Measurements from ENCODE around the gene GABRG3.

Gene GABRG3

DNA sequence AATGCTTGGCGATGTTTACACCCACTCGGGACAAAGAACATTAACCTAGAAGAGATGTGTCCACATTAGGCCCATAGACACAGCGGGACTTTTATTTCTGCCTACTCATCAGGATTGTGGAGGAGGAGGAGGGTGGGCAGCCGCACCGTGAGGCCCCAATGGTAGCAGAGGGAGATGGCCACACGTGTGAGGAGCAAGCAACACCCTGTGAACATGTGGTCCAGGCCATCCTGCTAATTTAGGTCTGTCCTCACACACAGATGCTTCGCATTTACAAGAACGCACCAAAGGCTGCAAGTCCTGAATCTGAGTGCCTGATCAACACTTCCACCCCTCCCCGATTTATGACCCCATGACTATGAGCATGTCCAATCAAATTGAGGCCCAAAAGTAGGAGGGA lies 560.0 kb downstream of the GABRG3 start:
- ATAC-seq: no peak

DNA sequence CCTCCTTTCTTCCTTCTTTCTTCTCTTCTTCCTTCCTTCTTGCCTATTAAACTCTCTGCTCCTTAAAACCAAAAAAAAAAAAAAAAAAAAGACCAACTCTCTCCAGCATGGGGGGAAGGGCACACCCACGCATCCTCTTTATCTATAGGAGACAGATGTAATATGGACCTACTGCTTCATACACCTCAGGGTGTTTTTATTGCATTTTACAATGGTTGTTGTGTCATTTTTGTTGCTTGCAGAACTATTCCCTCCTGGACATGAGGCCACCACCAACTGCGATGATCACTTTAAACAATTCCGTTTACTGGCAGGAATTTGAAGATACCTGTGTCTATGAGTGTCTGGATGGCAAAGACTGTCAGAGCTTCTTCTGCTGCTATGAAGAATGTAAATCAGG lies 561.4 kb downstream of the GABRG3 start:
- ATAC-seq: no peak

DNA sequence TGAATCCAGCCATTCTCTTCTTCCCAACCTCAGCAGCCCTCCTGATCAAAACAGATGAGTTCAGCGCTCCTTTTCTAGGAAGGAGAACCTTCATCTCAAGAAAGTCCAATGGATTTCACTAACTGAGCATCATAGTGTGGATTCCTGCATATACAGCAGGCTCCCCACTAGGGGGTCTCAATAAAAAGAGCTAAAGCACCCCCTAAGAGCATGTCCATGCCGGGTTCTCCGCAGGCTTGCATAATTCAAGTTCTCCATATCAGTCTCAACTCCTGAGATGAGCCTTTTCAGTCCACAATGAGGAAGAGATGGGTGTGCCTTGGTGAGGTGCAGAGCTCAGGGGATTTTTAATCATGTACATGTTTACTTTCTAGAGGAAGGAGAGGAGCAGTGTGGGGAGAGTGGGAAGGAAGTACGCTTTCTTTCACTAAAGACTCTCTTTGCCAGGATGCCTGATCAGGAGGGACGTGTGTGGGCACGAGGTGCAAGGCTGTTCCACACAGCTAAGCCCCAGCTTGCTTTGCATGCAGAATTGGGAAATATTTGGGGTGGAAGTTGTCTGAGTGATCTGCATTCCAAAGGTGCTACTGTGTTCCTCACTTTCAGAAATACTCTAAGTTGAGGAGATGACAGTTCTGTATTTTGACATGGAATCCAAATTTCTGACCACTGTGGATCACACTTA lies 564.6 kb downstream of the GABRG3 start:
- ATAC-seq: no peak

- ATAC-seq: no peak
Measured at GRCh38 chr15:27538325-27538724, 567.3 kb downstream of the GABRG3 start.

GRCh38 chr15:27541581-27541980 lies 570.6 kb downstream of the GABRG3 start:
- ATAC-seq: no peak

- ATAC-seq: no peak
Measured at GRCh38 chr15:27545494-27546255, 574.7 kb downstream of the GABRG3 start.

GRCh38 chr15:27549746-27550145 lies 578.8 kb downstream of the GABRG3 start:
- no peak for ATAC-seq

DNA sequence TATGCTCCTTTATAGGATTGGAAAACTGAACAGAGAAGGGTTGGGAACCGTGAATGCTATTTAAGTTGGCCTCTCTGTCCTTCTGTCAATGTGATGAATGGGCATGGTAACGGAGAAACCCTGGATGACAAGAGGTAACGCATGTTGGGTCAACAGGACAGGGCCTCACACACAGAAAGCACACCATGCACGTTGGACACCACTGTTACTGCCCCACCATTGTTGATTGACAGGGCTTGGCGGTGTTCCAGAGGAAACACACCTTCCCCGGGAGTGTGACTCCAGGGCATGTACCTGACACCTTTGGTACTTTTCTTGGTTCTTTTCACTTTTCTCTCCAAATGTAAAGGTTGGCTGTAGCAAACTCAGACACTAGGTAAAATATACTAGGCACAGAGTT lies 579.7 kb downstream of the GABRG3 start:
- ATAC-seq: no peak

DNA sequence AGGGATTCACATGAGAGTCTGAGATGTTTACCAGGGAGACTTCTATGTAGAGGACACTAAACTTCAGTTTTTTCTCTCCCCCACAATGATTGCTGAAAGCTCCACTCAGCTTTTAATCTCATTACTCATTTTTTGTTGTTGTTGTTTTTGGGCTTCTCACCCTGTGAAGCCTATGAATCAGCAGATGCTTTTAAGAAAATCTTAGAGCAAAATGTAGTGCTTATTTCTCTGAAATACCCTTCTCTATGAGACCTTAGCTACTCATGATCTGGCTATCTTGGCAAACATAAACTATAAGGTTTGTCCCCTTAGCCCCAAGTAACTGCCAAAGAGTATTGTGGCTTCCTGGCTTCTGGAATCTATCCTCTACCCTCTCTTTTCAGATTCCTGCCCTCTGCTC lies 590.8 kb downstream of the GABRG3 start:
- no peak for ATAC-seq

DNA sequence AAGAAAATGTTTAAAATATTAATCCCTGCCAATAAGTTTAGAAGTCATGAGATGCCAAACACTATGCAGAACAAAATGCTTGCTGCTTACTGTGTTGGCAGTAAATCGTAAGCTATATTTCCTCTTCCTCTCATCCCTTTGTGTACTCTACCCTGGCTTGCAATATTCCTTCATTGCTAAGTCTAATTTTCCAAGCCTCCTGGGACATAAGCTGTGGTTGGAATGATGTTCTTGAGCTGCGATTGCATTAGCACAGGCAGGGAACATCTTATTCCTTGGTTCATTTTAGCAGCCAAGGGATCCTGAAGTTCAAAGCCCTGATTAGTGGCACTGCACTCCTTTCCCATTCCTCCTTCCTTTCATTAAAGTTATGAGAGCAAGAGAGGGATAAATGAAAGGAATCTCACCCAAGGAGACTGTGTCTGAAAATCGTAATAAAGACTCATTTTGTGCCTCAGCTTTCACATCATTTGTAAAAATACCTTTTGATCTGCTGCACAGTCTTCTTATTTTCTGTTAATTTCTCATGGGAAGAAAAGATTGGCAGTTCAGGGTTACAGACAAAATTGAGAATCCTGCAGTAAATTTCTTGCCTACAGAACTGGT lies 592.9 kb downstream of the GABRG3 start:
- no peak for ATAC-seq

DNA sequence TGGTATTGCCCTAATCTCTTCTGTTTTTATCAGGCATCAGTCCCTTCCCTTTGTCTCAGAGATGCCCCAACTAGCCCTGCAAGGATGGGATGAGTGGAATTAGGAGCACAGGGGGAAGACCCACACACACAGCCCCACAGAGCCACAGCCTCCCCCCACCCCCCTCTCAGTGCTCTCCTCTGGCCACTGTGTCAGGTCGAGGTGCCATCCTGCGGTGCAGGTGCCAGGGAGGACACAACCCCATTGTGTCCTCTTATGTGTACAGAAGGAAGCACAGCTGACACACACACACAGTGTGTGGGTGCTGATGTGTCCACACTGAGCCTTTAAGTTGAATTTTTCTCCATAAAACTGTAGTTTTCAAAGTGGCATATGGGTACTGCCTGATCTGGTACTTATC lies 593.7 kb downstream of the GABRG3 start:
- ATAC-seq: no peak

GRCh38 chr15:27570746-27571145 lies 599.8 kb downstream of the GABRG3 start:
- no peak for ATAC-seq

DNA sequence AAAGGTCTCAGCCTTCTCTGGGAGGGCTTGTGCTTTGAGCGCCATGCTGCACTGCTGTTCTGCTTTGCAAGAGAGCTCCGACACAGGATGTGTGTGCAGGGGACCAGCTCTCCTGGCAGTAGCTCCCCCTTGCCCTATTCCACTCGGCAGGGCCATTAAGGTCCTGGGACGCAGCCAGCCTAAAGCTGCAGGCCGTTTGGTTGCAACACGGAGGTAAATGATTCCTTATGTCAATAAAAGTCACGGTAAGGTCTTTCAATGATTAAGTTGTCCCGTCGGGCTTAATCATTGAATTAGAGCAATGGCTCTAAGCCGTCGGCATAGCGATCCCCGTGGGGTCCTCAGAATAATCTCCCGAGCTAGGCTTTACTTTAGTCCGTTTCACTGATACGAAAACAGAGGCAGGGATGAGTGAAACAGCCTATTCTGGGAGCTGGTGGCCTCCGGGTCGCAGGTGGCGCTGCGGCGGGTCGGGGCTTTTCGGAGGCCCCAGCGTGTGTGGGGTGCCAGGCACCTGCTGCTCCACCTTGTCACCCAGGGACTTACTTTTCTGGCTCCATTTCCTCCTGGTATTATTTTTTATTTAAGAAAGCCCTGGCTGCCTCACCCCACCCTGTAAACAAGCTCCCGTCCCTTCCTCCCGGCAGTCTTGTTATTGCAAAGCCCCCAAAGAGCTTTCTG lies 603.0 kb downstream of the GABRG3 start:
- ATAC-seq: no peak

GRCh38 chr15:27574541-27575054 lies 603.6 kb downstream of the GABRG3 start:
- no peak for ATAC-seq

GRCh38 chr15:27575521-27575920 lies 604.5 kb downstream of the GABRG3 start:
- no peak for ATAC-seq

DNA sequence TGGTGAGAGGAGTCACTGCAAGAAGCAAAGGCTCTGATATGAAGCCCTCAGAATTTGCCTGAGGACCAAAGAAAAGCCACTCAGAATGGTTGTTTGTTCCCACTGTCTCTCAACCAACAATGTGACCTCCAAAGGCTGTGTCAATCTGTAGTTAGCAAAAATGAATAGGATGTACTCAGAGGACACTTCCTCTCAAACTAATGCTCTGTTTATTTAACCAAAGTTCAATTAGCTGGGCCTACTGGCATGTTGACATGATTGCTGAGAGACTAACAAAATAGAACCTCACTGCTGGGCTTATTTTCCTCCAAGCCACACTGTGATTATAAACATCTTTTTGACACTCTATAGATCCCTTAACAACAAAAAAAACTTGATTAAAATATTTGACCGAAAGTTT lies 605.6 kb downstream of the GABRG3 start:
- ATAC-seq: no peak

DNA sequence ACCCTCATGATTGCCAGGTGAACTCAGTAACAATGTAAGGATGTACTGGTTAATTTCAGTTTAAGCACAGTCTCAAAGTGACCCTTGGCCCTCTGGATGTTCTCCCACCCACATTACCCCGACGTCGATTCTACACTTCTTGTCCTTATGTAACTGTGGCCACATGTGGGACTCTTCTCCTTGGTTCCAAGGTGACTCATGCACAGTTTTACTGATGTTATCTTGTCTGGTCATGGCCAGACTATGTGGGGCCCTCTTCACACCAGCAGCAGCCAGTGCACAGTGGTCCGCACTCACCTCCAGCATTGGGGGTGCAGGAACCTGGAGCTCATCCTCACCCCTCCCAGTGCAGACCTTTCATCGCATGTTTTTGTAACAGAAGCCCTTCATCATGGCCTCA lies 608.8 kb downstream of the GABRG3 start:
- ATAC-seq: no peak

DNA sequence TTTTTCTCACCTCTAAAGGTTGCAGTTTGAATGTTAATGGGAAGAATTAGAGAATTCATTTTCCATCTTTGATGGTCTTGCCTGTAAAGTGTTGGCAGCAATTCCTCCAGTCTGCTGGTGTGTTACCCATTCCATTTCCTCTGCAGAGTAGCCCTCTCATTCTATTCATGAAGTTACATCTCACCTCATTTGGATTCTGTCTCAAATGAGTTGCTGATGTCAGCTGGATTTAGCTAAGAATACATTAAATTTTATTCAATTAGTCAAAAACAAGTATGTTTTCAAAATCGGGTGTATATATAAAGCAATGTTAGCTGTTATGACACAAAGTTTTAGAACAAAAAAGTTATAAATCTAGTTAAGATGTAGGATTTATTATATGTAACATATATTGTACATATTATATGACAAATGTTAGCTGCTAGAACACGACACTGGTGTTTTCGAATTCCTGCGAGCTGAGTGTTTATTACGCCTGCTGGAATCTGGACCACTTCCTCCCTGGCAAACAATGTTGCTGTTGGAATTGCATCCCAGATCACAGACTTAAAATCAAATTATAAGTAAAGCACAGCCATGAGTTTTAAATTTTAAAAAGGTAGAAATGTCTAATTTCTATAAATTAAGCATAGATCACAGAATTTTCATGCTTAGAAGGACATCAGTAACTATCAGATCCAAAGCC lies 611.9 kb downstream of the GABRG3 start:
- ATAC-seq: no peak

- ATAC-seq: no peak
Measured at GRCh38 chr15:27583651-27584050, 612.7 kb downstream of the GABRG3 start.

GRCh38 chr15:27585041-27585640 lies 614.2 kb downstream of the GABRG3 start:
- no peak for ATAC-seq

DNA sequence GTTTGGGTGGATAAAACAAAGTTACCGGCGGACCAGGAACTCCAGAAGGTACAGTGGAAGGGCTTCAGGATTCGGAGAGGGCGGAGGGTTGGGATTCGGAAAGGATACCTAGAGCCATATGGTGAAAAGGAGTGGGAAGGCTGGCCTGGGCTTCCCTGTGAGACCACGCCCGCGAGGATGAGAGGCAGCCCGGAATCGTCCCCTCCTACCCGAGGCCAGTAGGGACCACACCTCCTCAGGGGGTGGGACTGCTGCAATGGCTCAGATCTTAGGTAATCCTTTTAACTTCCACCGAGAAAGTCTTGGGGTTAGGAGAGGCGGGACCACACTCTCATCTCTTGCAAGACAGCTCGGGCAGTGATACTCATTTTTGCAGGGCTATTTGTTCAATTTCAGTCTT lies 616.8 kb downstream of the GABRG3 start:
- no peak for ATAC-seq

DNA sequence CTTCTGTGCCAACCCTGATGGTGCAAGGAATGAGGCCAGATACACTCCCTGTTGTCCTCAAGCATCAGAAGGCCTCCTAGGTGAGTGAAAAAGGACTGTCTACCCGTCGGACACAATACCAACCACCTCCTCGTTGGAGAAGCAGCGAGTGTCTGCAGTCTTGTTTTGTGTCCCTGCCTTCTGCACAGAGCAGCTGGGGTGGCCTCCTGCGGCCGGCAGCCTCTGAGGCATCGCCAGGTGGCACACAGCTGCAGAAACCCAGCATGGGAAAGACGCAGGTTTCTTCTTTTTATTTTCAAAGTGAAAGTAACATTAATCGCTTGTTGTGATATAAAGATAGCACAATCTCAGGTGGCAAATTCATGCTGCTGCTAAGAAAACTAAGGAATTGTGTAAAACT lies 618.3 kb downstream of the GABRG3 start:
- ATAC-seq: no peak

All from activated CD4-positive, CD25-positive, alpha-beta regulatory T cell treated with anti-CD3 and anti-CD28 coated beads, Interleukin-2, amount 50 U/mL, for 24 hours (primary cell).